Mesothelial cell of epicardium (in vitro differentiated cells): ENCODE data around the gene PROB1. TPM values are rescaled to one million over a fixed set of nuclear protein-coding genes. Genes with fewer than 3 reads are reported as not detected.
"Not testable (repeated sequence)": the region's sequence is repeated elsewhere in the genome, so short reads cannot be mapped to it uniquely, and the experiment has no call there.

Experiments used
- DNase-seq, 2 experiments: peaks; one replicate each; pipeline ENCODE4 v3.0.0; 2021; ENCODE audit warnings: low spot score in 2 of 2; ENCODE audit not compliant: unreplicated experiment in 2 of 2
- H3K27ac Mint-ChIP-seq: 2 replicates; pipeline ENCODE4 v1.8.0; 2021; ENCODE audit warnings: mixed read lengths
- H3K27me3 Mint-ChIP-seq: 2 replicates; pipeline ENCODE4 v1.8.0; 2021; ENCODE audit warnings: low read depth, mixed read lengths
- H3K36me3 Mint-ChIP-seq: 2 replicates; pipeline ENCODE4 v1.8.0; 2021; ENCODE audit warnings: mixed read lengths
- H3K4me1 Mint-ChIP-seq: 2 replicates; pipeline ENCODE4 v1.8.0; 2021; ENCODE audit warnings: mixed read lengths
- H3K4me3 Mint-ChIP-seq: 2 replicates; pipeline ENCODE4 v1.8.0; 2021; ENCODE audit warnings: mild to moderate bottlenecking, moderate library complexity, mixed read lengths
- H3K9me3 Mint-ChIP-seq: 2 replicates; pipeline ENCODE4 v1.8.0; 2021; ENCODE audit warnings: mixed read lengths
- CTCF ChIP-seq: fragments of 200-600 bp; sonication (generic); IDR thresholded peaks from one replicate; pipeline ENCODE4 v1.5.0; 2021; ENCODE audit warnings: antibody characterized with exemption; ENCODE audit not compliant: unreplicated experiment
- total RNA-seq: library from RNA; stranded (reverse); gene quantifications from 3 replicates; pipeline ENCODE4 v1.2.1, GENCODE V29; 2021

PROB1 gene
- total RNA-seq, 1 donor from 2014 or later = 1.6 TPM

- Mint-ChIP-seq H3K4me3 (no peak overlapping the region), H3K36me3 (no peaks in the 10 kb centered on the region), H3K27me3 (peaks cover 51% of the 10 kb centered on the region), H3K9me3 (no peaks in the 10 kb centered on the region), H3K4me1 (peaks cover 10% of the 10 kb centered on the region), H3K27ac (no peak overlapping the region)
- no peak for TF ChIP-seq CTCF
- DNase-seq = no peak
Measured at GRCh38 chr5:139390639-139391569, 4.0 kb downstream of the PROB1 start.

- H3K4me1 Mint-ChIP-seq = peaks cover 13% of the 10 kb centered on the region
- peaks cover 42% of the 10 kb centered on the region for H3K27me3 Mint-ChIP-seq
- H3K27ac Mint-ChIP-seq = no peak within 1 kb of the TSS
- no peak for DNase-seq
- no peak for TF ChIP-seq CTCF
- no peaks in the 10 kb centered on the region for H3K9me3 Mint-ChIP-seq
- no peaks in the 10 kb centered on the region for H3K36me3 Mint-ChIP-seq
- no peak within 1 kb of the TSS for H3K4me3 Mint-ChIP-seq
Measured at GRCh38 chr5:139389701-139390638, 4.9 kb downstream of the PROB1 start, which contains the start of gene MZB1. Gene MZB1 (minus strand): TSS chr5:139389913. CDS start chr5:139389856, 57 bp downstream.

- DNase-seq = no peak
- Mint-ChIP-seq H3K27me3 (peaks cover 30% of the 10 kb centered on the region), H3K36me3 (no peaks in the 10 kb centered on the region), H3K4me1 (peaks cover 23% of the 10 kb centered on the region), H3K27ac (no peak overlapping the region), H3K4me3 (no peak overlapping the region), H3K9me3 (no peaks in the 10 kb centered on the region)
- no peak for TF ChIP-seq CTCF
Measured at GRCh38 chr5:139388198-139388821, 6.6 kb downstream of the PROB1 start.

DNA sequence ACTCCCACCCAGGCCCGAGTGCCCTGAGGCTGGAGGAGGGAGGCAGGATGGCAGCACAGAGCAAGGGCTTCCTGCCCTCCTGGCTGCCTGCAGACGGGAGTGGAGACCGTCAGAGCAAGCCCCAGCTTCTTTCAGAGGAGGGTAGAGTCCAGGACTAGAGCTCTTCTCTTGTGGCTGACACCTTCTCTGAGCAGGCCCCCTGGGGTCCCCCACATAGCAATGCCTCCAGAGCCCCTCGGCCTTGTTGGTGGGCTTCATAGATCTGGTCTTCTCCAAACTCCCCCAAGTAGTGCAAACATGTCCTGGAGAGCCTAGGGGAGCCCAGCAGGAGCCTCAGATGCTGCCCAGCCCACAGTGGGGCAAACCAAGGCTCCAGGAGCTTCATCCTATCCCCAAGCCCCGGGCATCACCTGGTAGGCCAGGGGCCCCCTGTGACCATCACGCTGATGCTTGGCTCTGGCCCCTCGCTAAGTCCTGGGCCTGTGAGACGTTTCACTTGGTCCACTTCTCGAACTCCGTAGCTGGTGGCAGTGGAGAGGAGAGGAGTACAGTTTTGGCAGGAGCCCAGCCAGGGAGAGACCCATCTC, 7.2 kb downstream of the PROB1 start:
- DNase-seq = no peak
- Mint-ChIP-seq H3K27me3 (peaks cover 24% of the 10 kb centered on the region), H3K9me3 (no peaks in the 10 kb centered on the region), H3K27ac (no peak overlapping the region), H3K4me1 (peaks cover 20% of the 10 kb centered on the region), H3K36me3 (no peaks in the 10 kb centered on the region), H3K4me3 (no peak overlapping the region)
- no peak for TF ChIP-seq CTCF

GRCh38 chr5:139386956-139387355, 7.9 kb downstream of the PROB1 start:
- Mint-ChIP-seq H3K27me3 (peaks cover 21% of the 10 kb centered on the region), H3K4me1 (peaks cover 22% of the 10 kb centered on the region)
- not testable (repeated sequence) for H3K9me3 Mint-ChIP-seq, H3K36me3 Mint-ChIP-seq, H3K27ac Mint-ChIP-seq, H3K4me3 Mint-ChIP-seq, DNase-seq
